Activated CD8-positive, alpha-beta memory T cell treated with anti-CD3 and anti-CD28 coated beads, Interleukin-2, amount 10 ng/mL, durations not matched to agents 7 days and 5 days (primary cell): ENCODE measurements around the gene XRCC5. TPM values are rescaled to one million over a fixed set of nuclear protein-coding genes. Genes with fewer than 3 reads are reported as not detected.
"Not testable (repeated sequence)": the region's sequence is repeated elsewhere in the genome, so short reads cannot be mapped to it uniquely, and the experiment has no call there.

ENCODE experiments used
- ATAC-seq: fragments of 150-1000 bp; cut with Tn5 transposase; one replicate; pipeline ENCODE4 v1.10.0; 2021; ENCODE audit warnings: moderate library complexity
- CTCF ChIA-PET: fragments of 350-600 bp; sonication (Branson Sonifier 250); formaldehyde crosslinking; loops from one replicate; lab custom pipeline; 2021; ENCODE audit warnings: antibody characterized with exemption; lab: Charles Lee
- DNase-seq: peaks from one replicate; pipeline ENCODE4 v3.0.0-alpha.2; 2020
- H3K27ac Mint-ChIP-seq: one replicate; pipeline ENCODE4 v1.8.0; 2021; ENCODE audit warnings: mild to moderate bottlenecking, mixed read lengths
- H3K27me3 Mint-ChIP-seq: one replicate; pipeline ENCODE4 v1.8.0; 2021; ENCODE audit warnings: mixed read lengths
- H3K36me3 Mint-ChIP-seq: one replicate; pipeline ENCODE4 v1.8.0; 2021; ENCODE audit warnings: mild to moderate bottlenecking, mixed read lengths
- H3K4me1 Mint-ChIP-seq: one replicate; pipeline ENCODE4 v1.8.0; 2021; ENCODE audit warnings: mixed read lengths
- H3K4me3 Mint-ChIP-seq: one replicate; pipeline ENCODE4 v1.8.0; 2021; ENCODE audit warnings: mild to moderate bottlenecking, moderate library complexity, mixed read lengths
- H3K9me3 Mint-ChIP-seq: one replicate; pipeline ENCODE4 v1.8.0; 2022; ENCODE audit warnings: low read depth, mixed read lengths
- total RNA-seq, 2 experiments: library from RNA; stranded (reverse); gene quantifications; one replicate each; pipeline ENCODE4 v1.2.3, GENCODE V29; 2021

The XRCC5 gene
- total RNA-seq, 2 experiments from 2014 or later, result 307 to 424 TPM

DNA sequence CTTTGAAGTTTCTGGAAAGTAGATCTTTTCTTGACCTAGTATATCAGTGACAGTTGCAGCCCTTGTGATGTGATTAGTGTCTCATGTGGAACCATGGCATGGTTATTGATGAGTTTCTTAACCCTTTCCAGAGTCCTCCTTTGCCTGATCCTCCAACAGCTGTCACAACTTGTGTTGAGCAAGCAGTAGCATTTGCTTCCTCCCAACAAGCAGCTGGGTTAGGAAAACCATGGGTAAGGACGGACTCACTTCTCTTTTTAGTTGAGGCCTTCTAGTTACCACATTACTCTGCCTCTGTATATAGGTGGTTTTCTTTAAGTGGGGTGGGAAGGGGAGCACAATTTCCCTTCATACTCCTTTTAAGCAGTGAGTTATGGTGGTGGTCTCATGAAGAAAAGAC is 96.3 kb downstream of the XRCC5 start:
- CTCF ChIA-PET, result no interaction called here
- Mint-ChIP-seq H3K9me3 (no peaks in the 10 kb centered on the region), H3K4me1 (peaks cover 17% of the 10 kb centered on the region), H3K36me3 (peaks cover 74% of the 10 kb centered on the region), H3K27ac (peak overlapping the region; percentile 8), H3K27me3 (no peaks in the 10 kb centered on the region), H3K4me3 (no peak overlapping the region)
- ATAC-seq, result no peak
- DNase-seq, result no peak

DNA sequence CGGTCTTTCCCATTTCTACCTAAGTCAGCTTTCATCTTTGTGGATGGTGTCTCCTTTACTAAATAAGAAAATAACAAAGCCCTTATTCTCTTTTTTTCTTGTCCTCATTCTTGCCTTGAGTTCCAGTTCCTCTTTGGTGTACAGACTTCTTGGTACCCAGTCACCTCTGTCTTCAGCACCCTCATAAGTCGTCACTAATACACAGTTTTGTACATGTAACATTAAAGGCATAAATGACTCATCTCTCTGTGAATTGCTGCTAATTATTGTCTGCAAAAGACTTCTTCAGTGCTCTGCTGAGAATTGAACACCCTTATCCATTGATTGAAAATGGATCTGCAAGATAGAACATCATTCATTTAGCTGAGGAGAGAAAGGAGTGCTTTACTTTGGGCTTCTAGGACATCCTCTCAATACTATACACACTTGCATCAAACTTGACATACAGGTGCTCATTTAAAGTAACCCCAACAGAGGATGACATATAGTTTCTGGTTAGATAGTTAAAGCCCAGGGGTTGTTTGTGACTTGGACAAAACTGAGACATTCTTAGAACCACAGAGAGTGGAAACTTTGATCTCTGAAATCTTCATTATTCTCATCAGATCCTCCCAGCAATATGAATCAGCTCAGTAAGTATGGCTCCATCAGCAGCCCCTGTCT is 97.0 kb downstream of the XRCC5 start:
- H3K36me3 Mint-ChIP-seq, result peaks cover 71% of the 10 kb centered on the region
- no peak for DNase-seq
- no peak overlapping the region for H3K4me3 Mint-ChIP-seq
- CTCF ChIA-PET, result interaction anchor here (0.9 kb wide), 1 partner anchor 11 kb away, joined by 3 read pairs; no protein-coding TSS in a partner anchor
- H3K4me1 Mint-ChIP-seq, result peaks cover 17% of the 10 kb centered on the region
- H3K9me3 Mint-ChIP-seq, result no peaks in the 10 kb centered on the region
- ATAC-seq, result peak; percentile 38
- H3K27me3 Mint-ChIP-seq, result no peaks in the 10 kb centered on the region
- H3K27ac Mint-ChIP-seq, result peak overlapping the region; percentile 52

DNA sequence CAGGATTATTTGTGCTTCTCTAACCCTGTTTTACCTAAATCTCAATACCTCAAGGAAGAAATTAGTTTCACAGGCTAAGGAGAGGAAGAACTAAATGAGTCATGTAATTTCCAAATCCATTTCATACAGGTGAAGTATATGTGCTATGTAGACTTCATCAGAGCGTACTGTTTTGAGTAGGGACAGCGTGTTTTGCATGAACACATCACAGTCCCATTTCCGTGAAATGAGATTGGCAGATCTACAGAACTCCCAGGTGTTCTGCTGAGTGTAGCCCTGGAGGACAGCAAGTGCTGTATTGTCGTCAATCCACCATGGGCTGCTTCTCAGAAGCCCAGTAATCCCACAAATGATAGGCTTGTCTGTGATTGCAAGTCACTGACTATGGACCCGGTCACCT is 97.7 kb downstream of the XRCC5 start:
- Mint-ChIP-seq H3K27me3 (no peaks in the 10 kb centered on the region), H3K4me3 (no peak overlapping the region), H3K27ac (peak overlapping the region; percentile 50), H3K9me3 (no peaks in the 10 kb centered on the region), H3K4me1 (peaks cover 15% of the 10 kb centered on the region), H3K36me3 (peaks cover 69% of the 10 kb centered on the region)
- CTCF ChIA-PET, result interaction anchor here (0.9 kb wide), 1 partner anchor 11 kb away, joined by 3 read pairs; no protein-coding TSS in a partner anchor
- DNase-seq (no peak), ATAC-seq (peak; percentile 11)

DNA sequence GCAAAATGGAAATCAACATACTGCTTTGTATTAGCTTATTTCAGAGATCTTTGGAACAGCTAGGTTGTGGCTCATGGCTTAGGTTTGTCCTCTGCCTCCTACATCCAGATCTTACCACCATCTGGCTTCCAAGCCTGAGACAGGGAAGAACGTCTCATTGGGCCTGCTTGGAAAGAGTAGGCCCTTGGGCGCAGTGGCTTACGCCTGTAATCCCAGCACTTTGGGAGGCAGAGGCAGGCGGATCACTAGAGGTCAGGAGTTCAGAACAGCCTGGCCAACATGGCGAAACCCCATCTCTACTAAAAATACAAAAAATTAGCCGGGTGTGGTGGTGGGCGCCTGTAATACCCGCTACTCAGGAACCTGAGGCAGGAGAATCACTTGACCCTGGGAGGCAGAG is 99.5 kb downstream of the XRCC5 start:
- CTCF ChIA-PET, DNase-seq, H3K27me3 Mint-ChIP-seq, ATAC-seq, H3K9me3 Mint-ChIP-seq, H3K27ac Mint-ChIP-seq, H3K4me3 Mint-ChIP-seq: not testable (repeated sequence)
- Mint-ChIP-seq H3K36me3 (peaks cover 60% of the 10 kb centered on the region), H3K4me1 (peaks cover 13% of the 10 kb centered on the region)

DNA sequence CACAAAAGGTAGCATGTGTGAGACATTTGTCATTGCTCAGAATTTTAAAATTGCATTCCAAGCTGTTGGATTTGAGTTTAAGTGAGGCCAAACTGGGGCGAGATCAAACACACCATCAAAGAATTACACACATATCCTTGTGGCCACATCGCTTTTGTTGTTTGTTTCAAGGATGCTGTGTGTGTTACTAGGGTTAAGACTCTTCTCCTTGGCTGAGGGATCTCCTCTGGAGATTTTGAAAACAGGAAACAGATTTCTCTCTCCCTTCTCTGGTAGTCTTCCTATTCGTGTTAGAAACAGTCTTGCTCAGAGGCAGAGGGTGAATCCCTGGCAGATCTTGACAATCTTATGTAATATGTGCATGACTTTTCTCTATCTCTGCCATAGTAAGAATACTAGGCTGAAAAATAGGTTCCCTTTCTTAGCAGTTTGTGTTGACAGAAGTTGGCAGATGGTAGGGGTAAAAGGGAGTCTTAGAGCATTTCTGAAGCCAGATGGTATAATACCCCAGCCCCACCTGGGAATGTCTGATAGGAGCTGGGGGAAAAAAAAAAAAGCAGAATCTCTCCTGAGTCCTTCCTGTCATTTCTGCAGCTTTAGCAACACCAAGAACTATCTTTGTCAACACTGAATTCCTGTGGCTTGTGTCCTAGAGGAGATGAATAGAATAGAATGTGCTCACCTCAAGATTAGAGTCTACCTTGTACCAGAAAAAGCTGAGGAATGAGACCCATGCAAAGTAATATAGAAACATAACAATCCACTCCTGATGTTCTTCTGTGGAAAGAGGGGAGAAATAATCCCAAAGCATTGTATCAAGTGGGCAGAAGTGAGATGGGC is 101.8 kb downstream of the XRCC5 start:
- Mint-ChIP-seq H3K27ac (no peak overlapping the region), H3K9me3 (no peaks in the 10 kb centered on the region), H3K27me3 (no peaks in the 10 kb centered on the region), H3K4me3 (no peak overlapping the region), H3K36me3 (peaks cover 49% of the 10 kb centered on the region), H3K4me1 (peaks cover 6% of the 10 kb centered on the region)
- CTCF ChIA-PET, result no interaction called here
- DNase-seq (no peak), ATAC-seq (no peak)

DNA sequence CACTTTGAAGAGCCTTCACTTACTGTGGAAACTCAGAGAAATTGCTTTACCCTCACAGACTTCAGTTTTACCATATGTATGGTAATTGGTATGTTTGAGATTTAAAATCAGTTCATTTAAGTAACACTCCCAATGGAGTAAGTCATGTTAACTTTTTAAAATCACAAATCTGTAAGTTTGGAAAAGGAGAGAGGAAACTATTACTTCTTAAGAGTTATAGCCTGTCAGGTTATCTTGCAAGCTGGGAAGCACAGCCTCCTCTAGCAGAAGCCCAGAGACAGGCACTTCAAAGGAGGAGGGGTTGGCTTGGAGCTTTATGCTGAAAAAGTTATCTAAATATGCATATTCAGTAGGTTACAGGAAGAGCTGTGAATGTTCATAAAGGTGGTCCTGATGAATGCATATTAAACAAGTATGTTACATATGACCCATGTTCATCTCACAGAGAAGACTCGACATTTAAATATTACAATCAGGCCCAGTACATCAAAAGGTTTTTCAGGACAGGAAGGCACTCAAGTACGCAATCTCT is 102.5 kb downstream of the XRCC5 start:
- DNase-seq (no peak), ATAC-seq (no peak)
- no peaks in the 10 kb centered on the region for H3K9me3 Mint-ChIP-seq
- CTCF ChIA-PET, result no interaction called here
- H3K4me1 Mint-ChIP-seq, result peaks cover 7% of the 10 kb centered on the region
- no peak overlapping the region for H3K27ac Mint-ChIP-seq
- no peak overlapping the region for H3K4me3 Mint-ChIP-seq
- H3K27me3 Mint-ChIP-seq, result no peaks in the 10 kb centered on the region
- peaks cover 42% of the 10 kb centered on the region for H3K36me3 Mint-ChIP-seq

DNA sequence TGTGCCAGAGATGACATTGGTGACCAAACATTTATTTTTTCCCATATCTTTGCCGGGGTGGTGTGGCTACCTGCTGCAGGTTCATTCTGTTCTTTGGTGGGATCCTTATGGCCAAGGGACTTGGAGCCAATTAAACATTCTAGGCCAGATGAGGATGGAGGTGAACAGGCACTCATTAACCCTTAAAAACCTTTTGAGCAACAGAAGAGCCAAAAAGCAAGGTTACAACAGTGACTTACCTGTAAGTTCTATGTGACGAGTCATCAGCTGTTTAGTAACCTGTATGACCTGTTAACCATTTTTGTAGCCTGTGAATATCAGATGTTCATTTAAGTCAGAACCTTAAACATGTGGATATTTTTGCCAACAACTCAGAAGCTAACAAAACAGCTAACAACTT is 105.6 kb downstream of the XRCC5 start:
- Mint-ChIP-seq H3K9me3 (no peaks in the 10 kb centered on the region), H3K4me1 (peaks cover 25% of the 10 kb centered on the region), H3K36me3 (peaks cover 22% of the 10 kb centered on the region), H3K4me3 (no peak overlapping the region), H3K27ac (no peak overlapping the region), H3K27me3 (no peaks in the 10 kb centered on the region)
- DNase-seq (no peak), ATAC-seq (no peak)
- CTCF ChIA-PET, result no interaction called here

DNA sequence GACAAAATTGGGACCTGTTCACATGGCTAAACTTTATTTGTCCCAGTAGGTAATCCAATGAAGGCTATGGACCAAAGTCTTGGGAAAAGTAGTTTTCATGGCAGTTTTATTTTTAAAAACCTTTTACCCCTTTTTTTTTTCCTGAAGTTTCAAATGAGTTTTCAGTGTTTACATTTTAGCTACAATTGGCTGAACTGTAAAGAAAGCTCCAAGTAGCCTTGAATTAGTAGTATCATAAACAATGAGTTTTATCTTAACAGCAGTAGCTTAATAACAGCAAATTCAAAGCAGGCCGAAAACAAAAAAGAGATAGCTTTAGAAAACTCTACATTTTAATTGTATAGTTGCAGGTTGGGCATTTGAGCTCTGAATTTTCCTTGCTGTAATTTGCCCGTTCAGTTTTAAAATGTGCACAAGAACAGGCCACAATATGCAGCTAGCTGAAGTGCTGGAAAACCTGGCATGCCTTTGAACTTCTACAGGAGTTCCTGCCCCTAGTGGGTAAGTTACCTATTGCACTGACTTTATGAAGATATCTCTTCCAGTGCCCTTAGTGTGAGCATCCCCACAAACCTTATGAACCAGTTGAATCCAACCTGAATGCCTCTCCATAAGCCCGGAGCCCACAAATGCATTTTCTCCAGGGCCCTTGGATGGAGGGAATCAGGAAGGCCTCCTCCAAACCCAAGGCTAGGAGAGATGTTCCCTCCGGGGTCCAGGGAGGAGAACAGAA is 106.7 kb downstream of the XRCC5 start:
- ATAC-seq, result no peak
- Mint-ChIP-seq H3K4me1 (peaks cover 36% of the 10 kb centered on the region), H3K27me3 (no peaks in the 10 kb centered on the region), H3K9me3 (no peaks in the 10 kb centered on the region), H3K4me3 (no peak overlapping the region), H3K27ac (no peak overlapping the region), H3K36me3 (peaks cover 18% of the 10 kb centered on the region)
- DNase-seq, result no peak
- CTCF ChIA-PET, result interaction anchor here (0.7 kb wide), 2 partner anchors 137 to 188 kb away, joined by 3 to 4 read pairs; no protein-coding TSS in a partner anchor

DNA sequence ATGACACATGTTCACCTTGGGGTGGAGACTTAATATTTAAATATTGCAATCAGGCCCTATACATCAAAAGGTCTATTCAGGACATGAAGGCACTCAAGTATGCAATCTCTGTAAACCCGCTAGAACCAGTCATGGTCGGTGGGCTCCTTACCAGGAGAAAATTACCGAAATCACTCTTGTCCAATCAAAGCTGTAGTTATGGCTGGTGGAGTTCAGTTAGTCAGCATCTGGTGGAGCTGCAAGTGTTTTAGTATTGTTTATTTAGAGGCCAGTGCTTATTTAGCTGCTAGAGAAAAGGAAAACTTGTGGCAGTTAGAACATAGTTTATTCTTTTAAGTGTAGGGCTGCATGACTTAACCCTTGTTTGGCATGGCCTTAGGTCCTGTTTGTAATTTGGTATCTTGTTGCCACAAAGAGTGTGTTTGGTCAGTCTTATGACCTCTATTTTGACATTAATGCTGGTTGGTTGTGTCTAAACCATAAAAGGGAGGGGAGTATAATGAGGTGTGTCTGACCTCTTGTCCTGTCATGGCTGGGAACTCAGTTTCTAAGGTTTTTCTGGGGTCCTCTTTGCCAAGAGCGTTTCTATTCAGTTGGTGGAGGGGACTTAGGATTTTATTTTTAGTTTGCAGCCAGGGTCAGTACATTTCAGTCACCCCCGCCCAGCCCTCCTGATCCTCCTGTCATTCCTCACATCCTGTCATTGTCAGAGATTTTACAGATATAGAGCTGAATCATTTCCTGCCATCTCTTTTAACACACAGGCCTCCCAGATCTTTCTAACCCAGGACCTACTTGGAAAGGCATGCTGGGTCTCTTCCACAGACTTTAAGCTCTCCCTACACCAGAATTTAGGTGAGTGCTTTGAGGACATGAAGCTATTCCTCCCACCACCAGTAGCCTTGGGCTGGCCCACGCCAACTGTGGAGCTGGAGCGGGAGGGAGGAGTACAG is 108.1 kb downstream of the XRCC5 start:
- ATAC-seq (peak; percentile 48), DNase-seq (no peak)
- Mint-ChIP-seq H3K27ac (peak overlapping the region; percentile 53), H3K4me3 (no peak overlapping the region), H3K4me1 (peaks cover 49% of the 10 kb centered on the region), H3K36me3 (peaks cover 10% of the 10 kb centered on the region), H3K9me3 (no peaks in the 10 kb centered on the region), H3K27me3 (no peaks in the 10 kb centered on the region)
- CTCF ChIA-PET, result interaction anchor here (1.3 kb wide), 1 partner anchor 103 kb away, joined by 3 read pairs; no protein-coding TSS in a partner anchor

DNA sequence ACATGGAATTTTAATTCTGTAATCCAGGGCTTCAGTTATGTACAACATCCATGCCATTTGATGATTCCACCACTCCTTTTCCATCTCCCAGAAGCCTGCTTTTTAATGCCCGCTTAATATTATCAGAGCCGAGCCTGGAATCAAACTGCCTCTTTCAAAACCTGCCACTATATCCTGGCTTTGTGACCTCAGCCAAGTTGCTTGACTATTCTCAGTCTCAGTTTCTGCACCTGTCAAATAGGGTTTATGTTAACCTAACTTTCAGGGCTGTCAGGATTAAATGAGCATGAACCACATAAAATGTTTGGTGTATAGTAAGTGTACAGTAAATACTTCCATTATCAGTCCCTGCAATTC is 108.7 kb downstream of the XRCC5 start:
- Mint-ChIP-seq H3K9me3 (no peaks in the 10 kb centered on the region), H3K27ac (peak overlapping the region; percentile 53), H3K36me3 (peaks cover 9% of the 10 kb centered on the region), H3K27me3 (no peaks in the 10 kb centered on the region), H3K4me1 (peaks cover 55% of the 10 kb centered on the region), H3K4me3 (no peak overlapping the region)
- no peak for DNase-seq
- CTCF ChIA-PET, result interaction anchor here (1.3 kb wide), 1 partner anchor 104 kb away, joined by 3 read pairs; no protein-coding TSS in a partner anchor
- no peak for ATAC-seq

DNA sequence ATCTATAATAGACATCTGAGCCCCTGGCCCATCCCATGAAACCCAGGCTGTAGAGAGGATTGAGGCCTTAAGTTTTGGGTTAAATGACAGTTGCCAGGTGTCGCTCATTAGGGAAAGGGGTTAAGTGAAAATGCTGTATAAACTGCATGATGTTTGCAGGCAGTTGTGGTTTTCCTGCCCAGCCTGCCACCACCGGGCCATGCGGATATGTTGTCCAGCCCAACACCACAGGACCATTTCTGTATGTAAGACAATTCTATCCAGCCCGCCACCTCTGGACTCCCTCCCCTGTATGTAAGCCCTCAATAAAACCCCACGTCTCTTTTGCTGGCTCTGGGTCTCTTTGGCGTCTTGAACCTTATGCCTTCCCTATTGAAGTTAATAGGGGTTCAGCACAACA is 110.7 kb downstream of the XRCC5 start:
- H3K27me3 Mint-ChIP-seq, result no peaks in the 10 kb centered on the region
- H3K4me3 Mint-ChIP-seq, result no peak overlapping the region
- DNase-seq (no peak), ATAC-seq (no peak)
- no peaks in the 10 kb centered on the region for H3K9me3 Mint-ChIP-seq
- H3K27ac Mint-ChIP-seq, result no peak overlapping the region
- peaks cover 61% of the 10 kb centered on the region for H3K4me1 Mint-ChIP-seq
- peaks cover 2% of the 10 kb centered on the region for H3K36me3 Mint-ChIP-seq
- CTCF ChIA-PET, result no interaction called here

DNA sequence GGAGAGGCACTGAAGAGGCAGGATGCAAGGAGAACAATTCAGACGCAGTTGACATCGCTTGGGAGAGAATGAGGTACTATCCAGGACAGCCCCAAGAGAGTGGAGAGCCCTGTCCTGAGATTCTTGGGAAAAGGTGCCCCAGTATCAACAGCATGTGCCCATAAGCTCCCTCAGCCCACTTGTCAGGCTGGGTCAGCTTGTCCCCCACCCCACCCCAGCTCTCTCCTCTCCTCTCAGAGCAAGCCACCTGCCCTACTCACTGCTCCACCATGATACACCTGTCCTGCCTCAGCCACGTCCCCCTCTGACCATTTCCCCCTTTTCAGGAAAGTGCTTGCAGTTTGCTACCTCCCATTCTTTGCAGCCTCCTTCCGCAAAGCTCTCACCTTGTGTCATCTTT is 111.8 kb downstream of the XRCC5 start:
- Mint-ChIP-seq H3K4me3 (no peak overlapping the region), H3K9me3 (no peaks in the 10 kb centered on the region), H3K36me3 (peaks cover 2% of the 10 kb centered on the region), H3K4me1 (peaks cover 61% of the 10 kb centered on the region), H3K27me3 (no peaks in the 10 kb centered on the region), H3K27ac (no peak overlapping the region)
- no peak for ATAC-seq
- no peak for DNase-seq
- CTCF ChIA-PET, result no interaction called here
